ENCODE measurements around the gene CHAMP1.

CHAMP1 gene, protein sequence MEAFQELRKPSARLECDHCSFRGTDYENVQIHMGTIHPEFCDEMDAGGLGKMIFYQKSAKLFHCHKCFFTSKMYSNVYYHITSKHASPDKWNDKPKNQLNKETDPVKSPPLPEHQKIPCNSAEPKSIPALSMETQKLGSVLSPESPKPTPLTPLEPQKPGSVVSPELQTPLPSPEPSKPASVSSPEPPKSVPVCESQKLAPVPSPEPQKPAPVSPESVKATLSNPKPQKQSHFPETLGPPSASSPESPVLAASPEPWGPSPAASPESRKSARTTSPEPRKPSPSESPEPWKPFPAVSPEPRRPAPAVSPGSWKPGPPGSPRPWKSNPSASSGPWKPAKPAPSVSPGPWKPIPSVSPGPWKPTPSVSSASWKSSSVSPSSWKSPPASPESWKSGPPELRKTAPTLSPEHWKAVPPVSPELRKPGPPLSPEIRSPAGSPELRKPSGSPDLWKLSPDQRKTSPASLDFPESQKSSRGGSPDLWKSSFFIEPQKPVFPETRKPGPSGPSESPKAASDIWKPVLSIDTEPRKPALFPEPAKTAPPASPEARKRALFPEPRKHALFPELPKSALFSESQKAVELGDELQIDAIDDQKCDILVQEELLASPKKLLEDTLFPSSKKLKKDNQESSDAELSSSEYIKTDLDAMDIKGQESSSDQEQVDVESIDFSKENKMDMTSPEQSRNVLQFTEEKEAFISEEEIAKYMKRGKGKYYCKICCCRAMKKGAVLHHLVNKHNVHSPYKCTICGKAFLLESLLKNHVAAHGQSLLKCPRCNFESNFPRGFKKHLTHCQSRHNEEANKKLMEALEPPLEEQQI

DNA sequence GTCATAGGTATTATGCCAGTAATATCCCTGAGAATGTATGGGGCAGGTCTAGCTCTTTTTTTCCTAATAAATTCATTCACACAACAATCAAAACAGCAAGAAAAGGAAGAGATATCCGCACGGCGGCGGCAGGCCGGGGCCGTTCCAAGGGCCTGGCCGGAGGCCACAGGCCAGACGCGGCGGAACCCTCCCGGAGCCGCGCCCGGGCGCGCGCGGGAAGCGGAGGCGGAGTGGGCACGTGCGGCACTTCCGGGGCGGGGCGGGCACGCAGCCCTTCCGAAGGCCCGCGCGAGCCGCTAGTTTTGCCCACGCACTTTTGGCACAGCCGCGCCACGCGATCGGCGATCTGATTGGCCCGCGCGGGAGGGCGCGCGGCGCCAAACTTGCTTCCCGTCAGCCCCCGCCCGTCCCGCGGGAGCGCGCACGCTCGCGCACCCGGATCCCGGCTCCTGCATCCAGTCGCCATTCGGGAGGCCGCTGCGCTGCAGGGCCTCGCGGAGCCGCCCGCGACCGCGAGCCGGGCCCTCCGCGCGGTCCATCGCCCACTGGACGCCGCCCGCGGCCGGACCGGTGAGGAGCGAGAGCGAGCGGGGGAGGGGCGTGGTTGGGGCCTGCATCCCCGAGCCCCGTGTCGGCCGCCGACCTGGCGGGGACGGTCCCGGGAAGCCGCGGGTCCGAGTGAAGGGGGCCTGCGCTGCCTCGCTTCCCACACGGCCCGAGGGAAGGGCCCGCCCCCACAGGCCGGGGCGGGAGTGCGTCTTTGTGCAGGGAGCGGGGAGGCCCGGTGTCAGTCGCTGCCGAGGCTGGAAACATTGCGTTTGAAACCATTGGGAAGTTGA, at the start of gene CHAMP1:
Gene CHAMP1 (plus strand): TSS at position 430 of the 839 bp plus-strand sequence. CDS start 9,340 bp downstream, outside the sequence.
- TF ChIP-seq, protein P1, sequence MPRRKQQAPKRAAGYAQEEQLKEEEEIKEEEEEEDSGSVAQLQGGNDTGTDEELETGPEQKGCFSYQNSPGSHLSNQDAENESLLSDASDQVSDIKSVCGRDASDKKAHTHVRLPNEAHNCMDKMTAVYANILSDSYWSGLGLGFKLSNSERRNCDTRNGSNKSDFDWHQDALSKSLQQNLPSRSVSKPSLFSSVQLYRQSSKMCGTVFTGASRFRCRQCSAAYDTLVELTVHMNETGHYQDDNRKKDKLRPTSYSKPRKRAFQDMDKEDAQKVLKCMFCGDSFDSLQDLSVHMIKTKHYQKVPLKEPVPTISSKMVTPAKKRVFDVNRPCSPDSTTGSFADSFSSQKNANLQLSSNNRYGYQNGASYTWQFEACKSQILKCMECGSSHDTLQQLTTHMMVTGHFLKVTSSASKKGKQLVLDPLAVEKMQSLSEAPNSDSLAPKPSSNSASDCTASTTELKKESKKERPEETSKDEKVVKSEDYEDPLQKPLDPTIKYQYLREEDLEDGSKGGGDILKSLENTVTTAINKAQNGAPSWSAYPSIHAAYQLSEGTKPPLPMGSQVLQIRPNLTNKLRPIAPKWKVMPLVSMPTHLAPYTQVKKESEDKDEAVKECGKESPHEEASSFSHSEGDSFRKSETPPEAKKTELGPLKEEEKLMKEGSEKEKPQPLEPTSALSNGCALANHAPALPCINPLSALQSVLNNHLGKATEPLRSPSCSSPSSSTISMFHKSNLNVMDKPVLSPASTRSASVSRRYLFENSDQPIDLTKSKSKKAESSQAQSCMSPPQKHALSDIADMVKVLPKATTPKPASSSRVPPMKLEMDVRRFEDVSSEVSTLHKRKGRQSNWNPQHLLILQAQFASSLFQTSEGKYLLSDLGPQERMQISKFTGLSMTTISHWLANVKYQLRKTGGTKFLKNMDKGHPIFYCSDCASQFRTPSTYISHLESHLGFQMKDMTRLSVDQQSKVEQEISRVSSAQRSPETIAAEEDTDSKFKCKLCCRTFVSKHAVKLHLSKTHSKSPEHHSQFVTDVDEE (CRISPR knock-in tag; IDR thresholded peaks at IDR 0.05), result 0 out of 2 replicates have a peak, but pooled peaks have one; percentile 81
- TF ChIP-seq ZC3H10 (CRISPR knock-in tag; IDR thresholded peaks at IDR 0.05) (peak; percentile 17; the same call in 1 of the 2 replicates), ESRRG (CRISPR knock-in tag; IDR thresholded peaks at IDR 0.05) (no peak), GLIS3 (CRISPR knock-in tag; IDR thresholded peaks at IDR 0.05) (no peak), ARNTL (CRISPR knock-in tag; IDR thresholded peaks at IDR 0.05; ENCODE audit: borderline replicate concordance, low read depth) (0 out of 2 replicates have a peak, but pooled peaks have one; percentile 16), OSR1 (CRISPR knock-in tag; IDR thresholded peaks at IDR 0.05) (no peak), CSDC2 (CRISPR knock-in tag; IDR thresholded peaks at IDR 0.05) (peak; percentile 70; the same call in 1 of the 2 replicates)
- peak; percentile 86 for ATAC-seq

DNA sequence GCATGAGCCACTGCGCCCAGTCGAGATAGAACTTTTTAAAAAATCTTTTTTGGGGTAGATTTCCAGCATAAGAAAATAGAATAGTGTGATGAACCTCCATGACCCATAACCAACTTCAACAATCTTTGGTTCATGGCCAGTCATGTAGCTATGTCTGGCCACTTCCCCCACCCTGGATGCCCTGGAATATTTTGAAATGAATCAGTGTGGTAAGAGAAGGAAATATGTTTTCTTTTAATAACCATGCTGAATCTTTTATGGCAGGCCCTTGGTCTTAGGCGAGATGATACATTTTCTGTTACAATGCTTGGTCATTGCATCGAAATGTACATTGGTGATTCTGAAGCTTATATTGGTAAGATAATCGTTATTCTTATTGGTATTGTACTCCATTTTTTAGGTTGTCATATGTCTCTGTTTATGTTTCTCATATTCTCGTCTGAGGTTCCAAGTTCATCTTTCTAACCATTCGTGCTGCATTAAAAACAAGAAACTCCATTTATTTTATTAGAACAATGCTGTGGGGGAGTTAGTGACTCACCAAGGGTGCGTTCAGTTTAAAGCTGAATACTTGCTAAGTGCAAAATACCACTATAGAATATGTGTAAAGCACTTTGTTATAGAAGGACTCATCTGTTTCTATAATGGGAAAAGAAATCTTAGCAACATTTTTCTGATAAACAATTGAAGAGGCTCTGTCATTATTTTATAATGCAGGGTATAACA, 49.3 kb upstream of the CHAMP1 start:
- peak; percentile 72 for ATAC-seq
- no peak for TF ChIP-seq TCF4 (CRISPR knock-in tag; IDR thresholded peaks at IDR 0.05; ENCODE audit: borderline replicate concordance)
- TF ChIP-seq, protein P2, sequence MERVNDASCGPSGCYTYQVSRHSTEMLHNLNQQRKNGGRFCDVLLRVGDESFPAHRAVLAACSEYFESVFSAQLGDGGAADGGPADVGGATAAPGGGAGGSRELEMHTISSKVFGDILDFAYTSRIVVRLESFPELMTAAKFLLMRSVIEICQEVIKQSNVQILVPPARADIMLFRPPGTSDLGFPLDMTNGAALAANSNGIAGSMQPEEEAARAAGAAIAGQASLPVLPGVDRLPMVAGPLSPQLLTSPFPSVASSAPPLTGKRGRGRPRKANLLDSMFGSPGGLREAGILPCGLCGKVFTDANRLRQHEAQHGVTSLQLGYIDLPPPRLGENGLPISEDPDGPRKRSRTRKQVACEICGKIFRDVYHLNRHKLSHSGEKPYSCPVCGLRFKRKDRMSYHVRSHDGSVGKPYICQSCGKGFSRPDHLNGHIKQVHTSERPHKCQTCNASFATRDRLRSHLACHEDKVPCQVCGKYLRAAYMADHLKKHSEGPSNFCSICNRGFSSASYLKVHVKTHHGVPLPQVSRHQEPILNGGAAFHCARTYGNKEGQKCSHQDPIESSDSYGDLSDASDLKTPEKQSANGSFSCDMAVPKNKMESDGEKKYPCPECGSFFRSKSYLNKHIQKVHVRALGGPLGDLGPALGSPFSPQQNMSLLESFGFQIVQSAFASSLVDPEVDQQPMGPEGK (CRISPR knock-in tag; IDR thresholded peaks at IDR 0.05; ENCODE audit: borderline replicate concordance), result no peak
- TF ChIP-seq, protein P1 (CRISPR knock-in tag; IDR thresholded peaks at IDR 0.05), result no peak
- TF ChIP-seq, protein P3, sequence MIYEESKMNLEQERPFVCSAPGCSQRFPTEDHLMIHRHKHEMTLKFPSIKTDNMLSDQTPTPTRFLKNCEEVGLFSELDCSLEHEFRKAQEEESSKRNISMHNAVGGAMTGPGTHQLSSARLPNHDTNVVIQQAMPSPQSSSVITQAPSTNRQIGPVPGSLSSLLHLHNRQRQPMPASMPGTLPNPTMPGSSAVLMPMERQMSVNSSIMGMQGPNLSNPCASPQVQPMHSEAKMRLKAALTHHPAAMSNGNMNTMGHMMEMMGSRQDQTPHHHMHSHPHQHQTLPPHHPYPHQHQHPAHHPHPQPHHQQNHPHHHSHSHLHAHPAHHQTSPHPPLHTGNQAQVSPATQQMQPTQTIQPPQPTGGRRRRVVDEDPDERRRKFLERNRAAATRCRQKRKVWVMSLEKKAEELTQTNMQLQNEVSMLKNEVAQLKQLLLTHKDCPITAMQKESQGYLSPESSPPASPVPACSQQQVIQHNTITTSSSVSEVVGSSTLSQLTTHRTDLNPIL (CRISPR knock-in tag; IDR thresholded peaks at IDR 0.05; ENCODE audit: low read depth), result no peak
- no peak for TF ChIP-seq ZNF565 (CRISPR knock-in tag; conservative IDR thresholded peaks at IDR 0.05; ENCODE audit: low read depth)
- TF ChIP-seq, protein P4, sequence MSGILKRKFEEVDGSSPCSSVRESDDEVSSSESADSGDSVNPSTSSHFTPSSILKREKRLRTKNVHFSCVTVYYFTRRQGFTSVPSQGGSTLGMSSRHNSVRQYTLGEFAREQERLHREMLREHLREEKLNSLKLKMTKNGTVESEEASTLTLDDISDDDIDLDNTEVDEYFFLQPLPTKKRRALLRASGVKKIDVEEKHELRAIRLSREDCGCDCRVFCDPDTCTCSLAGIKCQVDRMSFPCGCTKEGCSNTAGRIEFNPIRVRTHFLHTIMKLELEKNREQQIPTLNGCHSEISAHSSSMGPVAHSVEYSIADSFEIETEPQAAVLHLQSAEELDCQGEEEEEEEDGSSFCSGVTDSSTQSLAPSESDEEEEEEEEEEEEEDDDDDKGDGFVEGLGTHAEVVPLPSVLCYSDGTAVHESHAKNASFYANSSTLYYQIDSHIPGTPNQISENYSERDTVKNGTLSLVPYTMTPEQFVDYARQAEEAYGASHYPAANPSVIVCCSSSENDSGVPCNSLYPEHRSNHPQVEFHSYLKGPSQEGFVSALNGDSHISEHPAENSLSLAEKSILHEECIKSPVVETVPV (CRISPR knock-in tag; IDR thresholded peaks at IDR 0.05), result no peak
- TF ChIP-seq OSR1 (CRISPR knock-in tag; IDR thresholded peaks at IDR 0.05), result no peak
- no peak for TF ChIP-seq TOX (CRISPR knock-in tag; IDR thresholded peaks at IDR 0.05; ENCODE audit: borderline replicate concordance)
- TF ChIP-seq CSDC2 (CRISPR knock-in tag; IDR thresholded peaks at IDR 0.05), result no peak
- TF ChIP-seq, protein P5, sequence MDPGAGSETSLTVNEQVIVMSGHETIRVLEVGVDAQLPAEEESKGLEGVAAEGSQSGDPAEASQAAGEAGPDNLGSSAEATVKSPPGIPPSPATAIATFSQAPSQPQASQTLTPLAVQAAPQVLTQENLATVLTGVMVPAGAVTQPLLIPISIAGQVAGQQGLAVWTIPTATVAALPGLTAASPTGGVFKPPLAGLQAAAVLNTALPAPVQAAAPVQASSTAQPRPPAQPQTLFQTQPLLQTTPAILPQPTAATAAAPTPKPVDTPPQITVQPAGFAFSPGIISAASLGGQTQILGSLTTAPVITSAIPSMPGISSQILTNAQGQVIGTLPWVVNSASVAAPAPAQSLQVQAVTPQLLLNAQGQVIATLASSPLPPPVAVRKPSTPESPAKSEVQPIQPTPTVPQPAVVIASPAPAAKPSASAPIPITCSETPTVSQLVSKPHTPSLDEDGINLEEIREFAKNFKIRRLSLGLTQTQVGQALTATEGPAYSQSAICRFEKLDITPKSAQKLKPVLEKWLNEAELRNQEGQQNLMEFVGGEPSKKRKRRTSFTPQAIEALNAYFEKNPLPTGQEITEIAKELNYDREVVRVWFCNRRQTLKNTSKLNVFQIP (CRISPR knock-in tag; IDR thresholded peaks at IDR 0.05; ENCODE audit: borderline replicate concordance, low read depth), result no peak
- no peak for TF ChIP-seq PPARA (CRISPR knock-in tag; IDR thresholded peaks at IDR 0.05; ENCODE audit: borderline replicate concordance)
- no peak for TF ChIP-seq ZNF8 (CRISPR knock-in tag; IDR thresholded peaks at IDR 0.05)
- TF ChIP-seq SNAI2 (CRISPR knock-in tag; IDR thresholded peaks at IDR 0.05), result no peak
- TF ChIP-seq ZFP30 (CRISPR knock-in tag; IDR thresholded peaks at IDR 0.05), result no peak
